ENCODE data around the gene OTUD3.

DNA sequence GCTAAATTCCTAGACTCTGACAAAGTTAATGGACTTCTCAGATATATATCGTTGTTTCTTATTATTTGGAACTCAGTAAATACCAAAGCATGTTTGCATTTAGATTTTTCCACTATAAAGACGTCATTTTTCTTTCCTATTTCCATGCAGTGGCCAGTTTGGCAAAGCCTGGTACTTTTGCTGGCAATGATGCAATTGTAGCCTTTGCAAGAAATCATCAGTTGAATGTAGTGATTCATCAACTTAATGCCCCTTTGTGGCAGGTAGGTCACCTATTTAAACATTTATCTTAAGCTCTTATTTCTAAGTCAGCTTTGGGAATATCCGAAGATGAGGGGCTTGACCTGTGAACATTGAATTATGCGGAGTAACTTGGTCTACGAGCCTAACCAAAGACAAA, 12.0 kb downstream of the OTUD3 start:
- TF ChIP-seq ARID1B (IDR thresholded peaks at IDR 0.05), result no peak
- TF ChIP-seq, protein P1, sequence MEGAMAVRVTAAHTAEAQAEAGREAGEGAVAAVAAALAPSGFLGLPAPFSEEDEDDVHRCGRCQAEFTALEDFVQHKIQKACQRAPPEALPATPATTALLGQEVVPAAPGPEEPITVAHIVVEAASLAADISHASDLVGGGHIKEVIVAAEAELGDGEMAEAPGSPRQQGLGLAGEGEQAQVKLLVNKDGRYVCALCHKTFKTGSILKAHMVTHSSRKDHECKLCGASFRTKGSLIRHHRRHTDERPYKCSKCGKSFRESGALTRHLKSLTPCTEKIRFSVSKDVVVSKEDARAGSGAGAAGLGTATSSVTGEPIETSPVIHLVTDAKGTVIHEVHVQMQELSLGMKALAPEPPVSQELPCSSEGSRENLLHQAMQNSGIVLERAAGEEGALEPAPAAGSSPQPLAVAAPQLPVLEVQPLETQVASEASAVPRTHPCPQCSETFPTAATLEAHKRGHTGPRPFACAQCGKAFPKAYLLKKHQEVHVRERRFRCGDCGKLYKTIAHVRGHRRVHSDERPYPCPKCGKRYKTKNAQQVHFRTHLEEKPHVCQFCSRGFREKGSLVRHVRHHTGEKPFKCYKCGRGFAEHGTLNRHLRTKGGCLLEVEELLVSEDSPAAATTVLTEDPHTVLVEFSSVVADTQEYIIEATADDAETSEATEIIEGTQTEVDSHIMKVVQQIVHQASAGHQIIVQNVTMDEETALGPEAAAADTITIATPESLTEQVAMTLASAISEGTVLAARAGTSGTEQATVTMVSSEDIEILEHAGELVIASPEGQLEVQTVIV (CRISPR knock-in tag; IDR thresholded peaks at IDR 0.05; ENCODE audit: borderline replicate concordance), result no peak
- TF ChIP-seq ETV5 (CRISPR knock-in tag; IDR thresholded peaks at IDR 0.05; ENCODE audit: low read depth), result no peak
- TF ChIP-seq SREBF2 (CRISPR knock-in tag; IDR thresholded peaks at IDR 0.05), result no peak
